Stimulated activated CD8-positive, alpha-beta memory T cell treated with anti-CD3 and anti-CD28 coated beads, Interleukin-12 subunit alpha, Interleukin-12 subunit beta, amount 100 ng/mL, for 4 hours (primary cell): ENCODE results near the gene PEX14.
"Not testable (repeated sequence)": the region's sequence is repeated elsewhere in the genome, so short reads cannot be mapped to it uniquely, and the experiment has no call there.

ENCODE experiments used
- DNase-seq: peaks from one replicate; pipeline ENCODE4 v3.0.0-alpha.2; 2020; ENCODE audit warnings: low read depth

PEX14 gene, protein sequence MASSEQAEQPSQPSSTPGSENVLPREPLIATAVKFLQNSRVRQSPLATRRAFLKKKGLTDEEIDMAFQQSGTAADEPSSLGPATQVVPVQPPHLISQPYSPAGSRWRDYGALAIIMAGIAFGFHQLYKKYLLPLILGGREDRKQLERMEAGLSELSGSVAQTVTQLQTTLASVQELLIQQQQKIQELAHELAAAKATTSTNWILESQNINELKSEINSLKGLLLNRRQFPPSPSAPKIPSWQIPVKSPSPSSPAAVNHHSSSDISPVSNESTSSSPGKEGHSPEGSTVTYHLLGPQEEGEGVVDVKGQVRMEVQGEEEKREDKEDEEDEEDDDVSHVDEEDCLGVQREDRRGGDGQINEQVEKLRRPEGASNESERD

DNA sequence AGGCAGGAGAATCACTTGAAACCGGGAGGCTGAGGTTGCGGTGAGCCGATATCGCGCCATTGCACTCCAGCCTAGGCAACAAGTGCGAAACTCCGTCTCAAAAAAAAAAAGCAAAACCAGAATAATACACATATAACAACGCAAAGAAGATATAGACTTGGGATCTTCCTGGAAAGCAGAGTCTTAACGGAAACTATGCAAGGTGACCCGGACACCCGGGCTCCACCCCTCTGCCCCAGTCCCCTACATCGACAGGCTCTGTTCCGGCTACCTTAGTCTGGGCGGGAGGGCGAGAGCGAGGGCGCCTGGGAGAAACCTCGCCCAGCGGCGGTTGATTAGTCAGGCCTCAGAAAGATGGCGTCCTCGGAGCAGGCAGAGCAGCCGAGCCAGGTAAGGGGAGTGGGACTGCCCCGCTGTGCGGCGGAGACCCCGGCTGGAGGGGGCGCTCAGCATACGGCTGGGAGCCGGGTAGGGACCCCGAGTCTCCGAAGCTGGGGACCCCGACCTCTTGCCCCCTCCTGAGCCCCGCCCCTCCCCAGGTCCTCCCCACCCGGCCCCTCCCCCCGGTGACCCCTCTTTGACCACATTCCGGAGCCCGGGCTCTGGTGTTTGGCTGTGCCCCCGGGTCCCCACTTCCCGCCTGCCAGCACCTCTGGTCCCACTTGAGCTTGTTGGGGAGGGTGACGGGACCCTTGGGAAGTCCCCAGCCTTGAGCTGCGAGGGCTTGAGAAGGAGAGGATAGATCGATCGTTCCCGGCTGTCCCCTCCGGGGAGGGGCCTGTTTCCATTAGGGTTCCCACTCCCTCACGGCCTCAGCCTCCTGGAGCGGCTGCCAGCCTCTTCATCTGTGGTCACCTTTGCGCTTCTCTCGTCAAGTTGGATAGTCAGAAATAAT lies at the start of gene PEX14:
Gene PEX14, plus strand, starts transcription at position 338 of the 895 bp plus-strand sequence. Its CDS starts 17 bp downstream, at position 355.
- DNase-seq: peak; percentile 72

DNA sequence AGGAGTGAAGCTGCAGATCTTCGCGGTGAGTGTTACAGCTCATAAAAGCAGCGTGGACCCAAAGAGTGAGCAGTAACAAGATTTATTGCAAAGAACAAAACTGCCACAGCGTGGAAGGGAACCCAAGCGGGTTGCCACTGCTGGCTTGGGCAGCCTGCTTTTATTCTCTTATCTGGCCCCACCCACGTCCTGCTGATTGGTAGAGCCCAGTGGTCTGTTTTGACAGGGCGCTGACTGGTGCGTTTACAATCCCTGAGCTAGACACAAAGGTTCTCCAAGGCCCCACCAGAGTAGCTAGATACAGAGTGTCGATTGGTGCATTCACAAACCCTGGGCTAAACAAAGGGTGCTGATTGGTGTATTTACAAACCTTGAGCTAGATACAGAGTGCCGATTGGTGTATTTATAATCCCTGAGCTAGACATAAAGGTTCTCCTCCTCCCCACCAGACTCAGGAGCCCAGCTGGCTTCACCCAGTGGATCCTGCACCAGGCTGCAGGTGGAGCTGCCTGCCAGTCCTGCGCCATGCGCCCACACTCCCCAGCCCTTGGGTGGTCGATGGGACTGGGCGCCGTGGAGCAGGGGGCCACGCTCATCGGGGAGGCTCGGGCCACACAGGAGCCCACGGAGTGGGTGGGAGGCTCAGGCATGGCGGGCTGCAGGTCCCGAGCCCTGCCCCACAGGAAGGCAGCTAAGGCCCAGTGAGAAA lies 48.8 kb upstream of the PEX14 start:
- not testable (repeated sequence) for DNase-seq

DNA sequence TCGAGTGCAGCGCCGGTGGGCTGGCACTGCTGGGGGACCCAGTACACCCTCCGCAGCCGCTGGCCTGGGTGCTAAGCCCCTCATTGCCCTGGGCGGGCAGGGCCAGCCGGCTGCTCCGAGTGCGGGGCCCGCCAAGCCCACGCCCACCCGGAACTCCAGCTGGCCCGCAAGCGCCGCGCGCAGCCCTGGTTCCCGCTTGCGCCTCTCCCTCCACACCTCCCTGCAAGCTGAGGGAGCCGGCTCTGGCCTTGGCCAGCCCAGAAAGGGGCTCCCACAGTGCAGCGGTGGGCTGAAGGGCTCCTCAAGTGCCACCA lies 48.3 kb upstream of the PEX14 start:
- not testable (repeated sequence) for DNase-seq

DNA sequence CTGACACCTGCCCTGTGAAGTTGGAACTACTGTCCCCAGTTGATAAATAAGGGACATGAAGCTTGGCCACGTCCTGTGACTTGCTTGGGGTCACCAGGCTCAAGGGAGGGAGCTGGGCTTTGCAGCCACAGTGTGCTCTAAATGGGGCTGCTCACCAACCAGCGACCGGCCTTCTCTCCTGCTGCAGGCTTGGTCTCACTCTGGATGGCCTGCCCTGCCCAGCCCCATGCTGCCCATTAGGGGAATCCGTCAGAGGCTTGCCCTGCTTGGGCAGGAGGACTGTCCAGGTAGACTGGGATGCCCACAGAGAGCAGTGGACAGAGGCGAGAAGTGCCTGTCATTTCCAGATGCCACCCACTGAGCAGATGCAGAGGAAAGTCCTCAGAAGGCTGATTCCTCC lies 45.8 kb upstream of the PEX14 start:
- DNase-seq: no peak

DNA sequence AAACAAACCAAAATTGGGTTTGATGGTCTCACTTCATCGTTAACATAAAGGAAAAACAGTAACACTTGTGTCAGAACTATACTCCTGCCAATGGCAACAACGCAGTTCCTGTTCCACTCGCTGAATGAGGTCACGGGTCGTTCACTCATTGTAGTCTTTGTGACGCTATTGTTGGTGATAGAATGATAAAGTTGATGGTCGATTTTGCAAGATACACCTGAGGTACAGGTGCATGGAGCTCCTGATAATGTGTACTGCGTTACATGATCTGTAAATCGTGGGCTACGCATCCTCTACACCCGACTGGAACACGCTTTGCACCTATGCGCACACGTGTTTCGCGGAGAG lies 44.9 kb upstream of the PEX14 start:
- no peak for DNase-seq

DNA sequence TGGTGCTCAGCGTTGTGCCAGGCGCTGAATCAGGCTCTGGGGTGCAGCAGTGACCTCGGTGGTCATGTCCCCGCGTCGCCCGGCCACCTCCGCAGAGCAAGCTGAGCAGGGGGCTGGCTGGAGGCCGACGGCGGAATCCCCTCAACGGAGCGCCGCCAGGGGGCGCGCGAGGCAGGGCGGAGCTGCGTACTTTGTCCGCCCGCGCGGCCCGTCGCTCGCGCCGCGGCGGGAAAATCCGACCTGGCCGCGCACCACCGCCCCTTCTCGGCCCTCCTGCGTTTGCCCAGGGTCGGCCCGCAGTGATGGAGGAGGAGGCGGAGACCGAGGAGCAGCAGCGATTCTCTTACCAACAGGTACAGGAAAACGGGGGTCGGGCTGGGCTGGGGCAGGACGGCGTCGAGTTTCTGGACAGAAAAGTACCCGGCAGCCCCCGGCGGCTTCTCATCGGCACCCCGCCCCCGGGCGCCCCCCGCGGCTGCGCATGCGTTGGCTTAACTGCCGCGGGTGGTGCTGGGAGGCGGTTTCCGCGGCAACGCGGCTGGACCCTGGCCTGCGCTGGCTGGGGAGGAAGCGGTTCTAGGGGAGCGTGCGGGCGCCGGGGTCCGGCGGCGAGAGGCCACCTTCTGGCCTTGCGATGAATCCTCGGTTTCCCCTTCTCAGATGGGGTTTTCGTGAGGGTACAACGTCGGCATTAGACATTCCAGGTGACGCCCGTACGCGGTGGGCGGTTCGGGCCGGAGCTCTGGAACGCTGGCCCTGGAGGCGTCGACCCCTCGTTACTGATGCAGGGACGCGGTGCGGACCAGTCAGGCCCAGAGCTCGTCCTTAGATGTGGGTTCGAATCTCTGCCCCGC lies 44.3 kb upstream of the PEX14 start, which contains the start of gene CENPS:
Gene CENPS, plus strand, starts transcription at position 218 of the 854 bp plus-strand sequence. Its CDS starts 85 bp downstream, at position 303.
- peak; percentile 93 for DNase-seq

DNA sequence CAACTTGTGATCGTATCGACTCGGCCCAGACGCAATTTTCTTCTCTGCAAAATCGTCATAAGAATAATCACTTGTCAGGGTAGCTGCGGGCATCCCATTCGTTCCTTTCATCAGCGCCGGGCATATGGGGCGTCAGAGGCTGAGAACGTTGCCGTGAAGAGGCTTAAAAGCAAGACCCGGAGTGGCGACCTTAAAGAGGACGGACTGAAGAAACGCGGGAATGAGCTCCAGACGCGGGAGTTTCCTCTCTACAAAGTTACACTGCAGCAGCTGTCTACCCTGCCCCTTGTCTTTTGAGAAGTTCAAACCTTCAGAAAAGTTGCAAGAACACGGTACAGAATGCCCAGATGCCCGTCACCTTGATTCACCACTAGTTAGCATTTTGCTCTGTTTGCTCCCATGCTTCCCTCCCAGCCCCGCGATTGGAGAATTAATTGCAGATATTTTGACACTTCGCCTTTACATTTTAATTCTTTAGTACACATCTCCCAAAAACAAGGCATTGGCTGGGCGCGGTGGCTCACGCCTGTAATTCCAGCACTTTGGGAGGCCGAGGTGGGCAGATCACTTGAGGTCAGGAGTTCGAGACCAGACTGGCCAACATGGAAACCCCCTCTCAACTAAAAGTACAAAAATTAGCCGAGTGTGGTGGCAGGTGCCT lies 43.5 kb upstream of the PEX14 start:
- DNase-seq: no peak

DNA sequence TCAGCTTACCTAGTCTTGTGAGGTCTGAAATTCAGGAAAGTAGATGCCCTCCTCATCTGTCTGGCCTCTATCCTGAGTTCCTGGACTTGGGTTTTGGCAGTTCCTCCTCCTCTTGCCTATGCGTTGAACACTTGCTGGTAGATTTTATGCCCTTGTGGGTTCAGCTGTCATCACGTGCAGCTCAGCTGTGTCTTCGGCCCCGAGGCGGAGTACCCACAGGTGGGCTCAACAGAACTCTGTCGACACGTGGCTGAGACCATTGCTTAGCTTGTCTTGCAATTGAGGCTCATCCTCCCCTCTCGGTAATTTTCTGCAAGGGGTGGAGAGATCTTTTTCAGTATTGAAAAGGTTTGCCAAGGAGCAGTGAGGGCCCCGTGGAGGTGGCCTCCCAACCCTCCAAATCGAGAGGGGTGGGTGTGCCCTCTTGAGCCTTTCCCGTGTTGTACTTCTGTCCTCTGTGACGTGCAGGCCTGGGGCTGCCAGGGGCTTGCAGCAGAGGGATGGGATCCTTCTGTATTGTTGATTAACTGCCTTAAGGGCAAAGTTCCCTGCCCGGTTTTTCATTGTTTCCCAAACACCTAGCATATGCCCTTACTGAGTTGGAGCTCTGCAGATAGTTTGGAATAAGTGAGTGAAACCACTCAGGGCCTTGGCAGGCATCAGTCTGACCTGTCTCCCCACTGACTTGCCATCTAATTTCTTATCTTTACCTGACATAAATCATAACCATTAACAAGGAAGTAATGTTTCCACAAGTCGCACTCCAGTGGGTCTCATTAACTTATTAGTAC lies 41.6 kb upstream of the PEX14 start:
- no peak for DNase-seq

DNA sequence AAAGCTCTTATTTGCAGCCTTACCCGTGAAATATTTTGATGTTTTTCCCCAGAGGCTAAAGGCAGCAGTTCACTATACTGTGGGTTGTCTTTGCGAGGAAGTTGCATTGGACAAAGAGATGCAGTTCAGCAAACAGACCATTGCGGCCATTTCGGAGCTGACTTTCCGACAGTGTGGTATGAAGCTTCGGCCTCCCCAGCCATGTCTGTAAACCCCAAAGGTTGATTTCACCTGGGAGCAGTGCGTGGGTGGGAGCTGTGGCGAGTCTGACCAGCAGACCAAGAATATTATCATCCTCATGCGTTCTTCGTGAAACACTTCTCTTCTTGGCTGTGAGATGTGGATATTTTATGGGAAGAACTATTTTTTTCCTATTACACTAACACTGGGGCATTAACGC lies 41.0 kb upstream of the PEX14 start:
- no peak for DNase-seq

DNA sequence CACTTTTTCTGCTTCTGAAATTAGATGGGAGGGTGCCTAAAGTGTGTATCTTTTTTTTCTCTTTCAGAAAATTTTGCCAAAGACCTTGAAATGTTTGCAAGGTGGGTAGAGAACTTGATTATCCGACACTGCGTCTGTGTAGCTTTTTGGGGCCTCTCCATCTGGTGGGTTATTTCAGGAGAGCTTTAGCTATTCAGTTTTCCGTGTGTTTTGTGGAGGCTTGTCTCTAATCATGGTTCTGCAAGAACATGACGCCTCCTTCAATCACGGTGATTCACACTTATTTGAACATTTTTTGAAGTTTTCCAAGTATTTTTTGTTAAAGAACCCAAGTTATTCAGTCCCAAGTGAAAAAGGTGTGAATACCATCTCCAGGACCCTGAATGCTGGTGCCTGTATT lies 40.2 kb upstream of the PEX14 start:
- no peak for DNase-seq

DNA sequence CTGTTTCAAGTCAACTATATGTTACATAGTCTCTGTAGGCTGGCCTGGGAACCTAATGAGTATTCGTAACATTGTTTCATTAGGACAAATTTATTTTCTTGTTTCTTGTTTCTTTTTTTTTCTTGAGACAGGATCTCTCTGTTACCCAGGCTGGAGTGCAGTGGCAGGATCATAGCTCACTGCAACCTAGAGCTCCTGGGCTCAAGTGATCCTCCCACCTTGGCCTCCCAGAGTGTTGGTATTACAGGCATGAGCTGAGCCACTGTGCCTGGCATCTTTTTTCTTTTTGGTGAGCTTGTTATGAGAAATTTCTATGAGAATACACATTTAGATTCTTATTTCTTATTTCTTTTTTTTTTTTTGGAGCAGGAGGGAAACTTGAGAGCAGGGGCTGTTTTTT lies 37.7 kb upstream of the PEX14 start:
- no peak for DNase-seq

DNA sequence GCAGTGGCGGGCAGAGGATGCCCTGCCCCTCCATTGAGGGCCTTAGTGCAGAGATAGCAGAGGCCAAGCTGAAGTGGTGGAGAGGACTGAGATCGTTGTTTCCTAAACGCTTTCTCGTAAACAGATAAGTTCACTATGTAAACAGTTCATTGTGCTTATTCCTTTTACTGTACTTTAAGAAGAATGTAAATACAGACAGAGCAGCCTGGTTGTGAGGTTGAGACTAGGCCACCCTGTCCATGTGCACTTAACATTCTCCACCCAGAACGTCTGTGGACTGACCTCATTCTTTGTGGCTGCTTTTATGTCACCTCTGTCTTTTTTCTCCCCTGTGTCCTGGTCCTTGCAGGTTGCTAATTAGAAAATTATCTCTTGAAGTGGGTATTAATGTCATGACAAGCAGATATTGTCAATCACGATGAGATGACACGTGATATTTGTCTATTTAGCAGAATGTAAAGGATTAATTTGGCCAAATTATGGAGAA lies 36.0 kb upstream of the PEX14 start:
- DNase-seq: no peak

DNA sequence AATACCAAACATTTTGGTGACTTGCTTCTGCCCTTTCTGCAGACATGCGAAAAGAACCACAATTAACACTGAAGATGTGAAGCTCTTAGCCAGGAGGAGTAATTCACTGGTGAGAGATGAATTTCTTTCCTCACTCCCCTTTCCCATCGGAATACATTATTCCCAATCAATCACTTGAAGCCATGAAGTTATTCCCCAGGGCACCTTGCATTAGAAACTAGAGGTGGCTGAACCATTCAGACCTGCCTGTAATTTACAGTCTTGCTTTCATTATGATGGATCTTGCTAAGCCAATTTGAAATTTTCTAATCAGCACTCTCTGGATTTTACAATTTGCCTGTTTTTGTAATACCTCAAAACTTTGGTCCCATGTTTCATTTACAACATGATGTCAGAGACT lies 34.4 kb upstream of the PEX14 start:
- no peak for DNase-seq

DNA sequence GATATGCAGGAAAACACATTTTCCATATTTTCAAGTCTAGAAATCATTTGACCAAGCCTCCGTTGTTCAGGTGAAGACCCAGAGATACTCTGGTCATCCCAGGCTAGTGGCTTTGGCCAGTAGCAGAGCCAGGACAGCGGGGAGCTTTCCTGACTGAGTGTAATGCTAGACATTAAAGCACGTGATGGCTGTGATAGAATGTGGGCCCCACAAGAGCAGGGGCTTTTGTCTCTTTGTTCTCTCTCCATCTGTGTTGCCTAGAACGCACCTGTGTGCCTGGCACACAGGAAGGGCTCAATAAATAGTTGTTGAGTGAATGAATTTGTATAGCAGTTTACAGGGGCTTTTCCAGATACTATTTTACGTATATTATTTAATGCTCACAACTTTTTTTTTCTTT lies 34.0 kb upstream of the PEX14 start:
- no peak for DNase-seq

DNA sequence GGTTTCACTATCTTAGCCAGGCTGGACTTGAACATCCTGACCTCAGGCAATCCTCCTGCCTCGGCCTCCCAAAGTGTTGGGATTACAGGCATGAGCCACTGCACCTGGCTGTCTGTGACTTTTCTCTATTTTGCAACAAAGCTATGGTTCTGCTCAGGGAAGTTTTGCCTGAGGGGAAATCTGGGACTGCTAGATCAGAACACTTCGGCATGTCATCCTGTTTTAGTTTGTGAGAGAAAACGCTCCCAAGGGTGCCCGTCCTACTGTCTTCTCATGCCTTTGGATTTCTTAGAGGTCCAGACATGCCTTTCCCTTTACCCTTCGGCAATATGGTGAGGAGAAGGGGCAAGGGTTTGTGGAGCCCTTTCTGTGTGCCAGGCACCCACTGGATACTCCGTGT lies 30.5 kb upstream of the PEX14 start:
- DNase-seq: no peak

DNA sequence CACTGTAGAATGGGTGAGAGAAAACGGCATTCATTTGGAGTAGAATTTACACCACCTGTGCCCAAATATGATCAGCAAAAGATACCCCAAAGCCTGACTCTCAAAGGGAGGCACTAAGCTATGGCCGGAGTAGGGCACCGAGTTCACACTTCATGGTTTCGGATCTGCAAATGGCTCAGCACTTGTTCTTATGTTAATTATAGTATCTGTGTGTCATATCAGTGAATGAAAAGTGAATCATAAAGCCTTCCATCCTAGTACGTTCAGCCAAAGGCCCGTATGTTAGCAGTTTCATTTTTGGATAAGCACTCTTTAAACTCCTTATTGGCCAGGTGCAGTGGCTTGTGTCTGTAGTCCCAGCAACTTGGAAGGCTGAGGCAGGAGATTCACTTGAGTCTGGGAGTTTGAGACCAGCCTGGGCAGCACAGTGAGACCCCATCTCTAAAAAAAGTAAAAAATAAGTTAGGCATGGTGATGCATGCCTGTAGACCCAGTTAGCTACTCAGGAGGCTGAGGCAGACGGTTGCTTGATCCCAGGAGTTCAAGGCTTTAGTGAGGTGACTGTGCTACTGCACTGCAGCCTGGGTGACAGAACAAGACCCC lies 29.9 kb upstream of the PEX14 start:
- no peak for DNase-seq

DNA sequence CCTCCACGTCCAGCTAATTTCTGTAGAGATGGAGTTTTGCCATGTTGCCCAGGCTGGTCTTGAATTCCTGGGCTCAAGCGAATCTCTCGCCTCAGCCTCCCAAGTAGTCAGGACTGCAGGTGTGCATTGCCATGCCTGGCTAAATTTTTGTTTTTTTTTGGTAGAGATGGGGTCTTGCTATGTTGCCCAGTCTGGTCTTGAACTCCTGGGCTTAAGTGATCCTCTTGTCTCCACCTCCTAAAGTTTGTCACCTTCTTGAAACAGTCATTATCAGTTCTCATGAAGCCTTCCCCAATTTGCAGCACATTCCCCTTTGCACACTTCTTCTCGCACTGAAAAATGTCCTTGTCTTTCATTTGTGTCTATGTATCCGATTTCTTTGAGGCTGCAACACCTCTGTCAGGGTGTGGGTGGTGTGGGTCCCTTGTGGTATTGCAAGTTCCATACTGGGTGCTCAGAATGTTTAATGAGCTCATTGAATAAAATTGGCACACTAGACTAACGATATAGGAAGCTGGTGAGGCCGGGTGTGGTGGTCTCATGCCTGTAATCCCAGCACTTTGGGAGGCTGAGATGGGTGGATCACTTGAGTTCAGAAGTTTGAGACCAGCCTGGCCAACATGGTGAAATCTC lies 27.8 kb upstream of the PEX14 start:
- no peak for DNase-seq

DNA sequence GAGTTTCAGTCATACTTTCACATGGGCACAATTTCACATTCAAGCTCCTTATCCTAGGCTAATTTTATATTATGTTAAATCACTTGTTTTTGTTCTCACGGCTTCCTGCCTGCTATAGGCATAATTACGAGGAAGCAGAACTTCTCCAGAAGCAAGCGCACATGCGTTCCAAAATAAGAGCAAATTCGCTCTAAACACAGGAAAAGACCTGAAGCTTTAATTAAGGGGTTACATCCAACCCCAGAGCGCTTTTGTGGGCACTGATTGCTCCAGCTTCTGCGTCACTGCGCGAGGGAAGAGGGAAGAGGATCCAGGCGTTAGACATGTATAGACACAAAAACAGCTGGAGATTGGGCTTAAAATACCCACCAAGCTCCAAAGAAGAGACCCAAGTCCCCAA lies 25.0 kb upstream of the PEX14 start, which contains the start of gene CORT:
Gene CORT, plus strand, starts transcription at position 281 of the 400 bp plus-strand sequence. CDS start 193 bp downstream, outside the sequence.
- no peak for DNase-seq

DNA sequence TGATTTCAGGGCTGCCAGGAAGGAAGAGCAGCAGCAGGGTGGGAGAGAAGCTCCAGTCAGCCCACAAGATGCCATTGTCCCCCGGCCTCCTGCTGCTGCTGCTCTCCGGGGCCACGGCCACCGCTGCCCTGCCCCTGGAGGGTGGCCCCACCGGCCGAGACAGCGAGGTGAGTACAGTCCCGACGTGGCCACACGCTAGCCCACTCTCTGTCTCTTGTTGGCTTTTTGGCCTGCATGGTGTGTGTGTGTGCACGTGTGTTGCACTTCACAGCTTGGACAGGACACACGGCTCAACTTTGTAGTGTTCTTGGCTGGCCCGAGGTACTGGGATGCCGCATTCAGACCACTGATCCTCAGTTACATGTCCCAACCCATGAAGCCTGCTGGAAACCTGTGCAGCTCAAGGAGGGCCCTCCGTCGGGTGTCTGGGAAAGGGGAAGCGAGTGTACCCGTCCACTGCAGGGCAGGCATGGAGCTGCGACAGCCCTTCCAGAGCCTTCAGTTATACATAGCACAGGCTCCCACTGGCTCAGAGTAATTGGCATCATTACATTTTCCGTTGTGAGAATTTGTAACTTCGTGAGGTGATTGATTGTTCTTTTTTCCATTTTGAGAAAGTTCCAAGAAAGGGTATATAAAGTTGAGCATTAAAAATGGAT lies 24.5 kb upstream of the PEX14 start:
- DNase-seq: no peak
